H1 (cell line): ENCODE measurements around the gene ARHGAP24. TPM values are rescaled to one million over a fixed set of nuclear protein-coding genes. Genes with fewer than 3 reads are reported as not detected.

Experiments used
- CTCF ChIA-PET: fragments of 300-600 bp; sonication (Branson Sonifier 250); formaldehyde crosslinking; loops from one replicate; lab custom pipeline; 2021; ENCODE audit not compliant: partially characterized antibody; lab: Charles Lee
- POLR2A ChIA-PET: fragments of 300-600 bp; sonication (Branson Sonifier 250); formaldehyde crosslinking; loops from one replicate; lab custom pipeline; 2021; ENCODE audit warnings: inconsistent platforms; ENCODE audit not compliant: partially characterized antibody; lab: Charles Lee
- DNase-seq, 2 experiments: peaks; one replicate each; pipeline versions ENCODE4 v3.0.0 to v3.0.0-alpha.2; 2010 to 2022; ENCODE audit warnings: low spot score in 2 of 2, low read depth in 1 of 2, mixed read lengths in 1 of 2
- FAIRE-seq: peaks from 2 replicates; lab custom pipeline; 2011; peaks lifted over from hg19 to GRCh38; lab: Jason Lieb, UNC
- H2AFZ ChIP-seq: 2 replicates; pipeline ENCODE4 v1.8.1; 2012; ENCODE audit warnings: low read length, inconsistent platforms
- H2AK5ac ChIP-seq: 2 replicates; pipeline ENCODE4 v1.6.1; 2013; ENCODE audit warnings: low read depth, low read length
- H2BK120ac ChIP-seq: replicated peaks from 2 replicates; pipeline ENCODE3; 2013; ENCODE audit warnings: low read depth, low read length, inconsistent platforms
- H2BK12ac ChIP-seq: 2 replicates; pipeline ENCODE4 v1.6.1; 2013; ENCODE audit warnings: low read depth, low read length
- H2BK15ac ChIP-seq: 2 replicates; pipeline ENCODE4 v1.6.1; 2013; ENCODE audit warnings: low read length
- H2BK20ac ChIP-seq: 2 replicates; pipeline ENCODE4 v1.6.1; 2013; ENCODE audit warnings: low read length
- H2BK5ac ChIP-seq: 2 replicates; pipeline ENCODE4 v1.6.1; 2013; ENCODE audit warnings: low read depth, low read length
- H3K14ac ChIP-seq: 2 replicates; pipeline ENCODE4 v1.6.1; 2013; ENCODE audit warnings: inconsistent platforms; ENCODE audit not compliant: insufficient read length
- H3K18ac ChIP-seq: 2 replicates; pipeline ENCODE4 v1.6.1; 2013; ENCODE audit warnings: low read length; ENCODE audit errors: extremely low read depth
- H3K23ac ChIP-seq: 2 replicates; pipeline ENCODE4 v1.6.1; 2013; ENCODE audit warnings: inconsistent platforms; ENCODE audit not compliant: insufficient read length
- H3K23me2 ChIP-seq: 2 replicates; pipeline ENCODE4 v1.6.1; 2013; ENCODE audit warnings: low read depth, low read length
- H3K27ac ChIP-seq: 2 replicates; pipeline ENCODE4 v1.6.1; 2011; ENCODE audit warnings: low read depth, low read length, inconsistent platforms
- H3K27me3 ChIP-seq, 4 experiments: replicated peaks in 1 of 4; 1 replicate in 1 of 4; 2 replicates in 3 of 4; pipeline versions ENCODE4 v1.6.1 to v1.8.1; 2011 to 2013; ENCODE audit warnings: low read length in 3 of 4, mild to moderate bottlenecking in 3 of 4, inconsistent platforms in 2 of 4, mixed read lengths in 2 of 4, moderate library complexity in 1 of 4; ENCODE audit not compliant: control insufficient read depth in 3 of 4, insufficient read depth in 3 of 4; ENCODE audit errors: extremely low read depth in 1 of 4
- H3K36me3 ChIP-seq, 4 experiments: 2 replicates each; pipeline versions ENCODE4 v1.6.1 to v1.8.1; 2011 to 2013; ENCODE audit warnings: mild to moderate bottlenecking in 4 of 4, low read length in 3 of 4, moderate library complexity in 2 of 4, control low read depth in 1 of 4, inconsistent platforms in 1 of 4; ENCODE audit not compliant: insufficient read depth in 4 of 4, control insufficient read depth in 2 of 4
- H3K4ac ChIP-seq: replicated peaks from 2 replicates; pipeline ENCODE3; 2013; ENCODE audit warnings: low read length, low read depth, mixed read lengths, inconsistent platforms; ENCODE audit not compliant: insufficient read length
- H3K4me1 ChIP-seq, 4 experiments: replicated peaks in 1 of 4; 1 replicate in 1 of 4; 2 replicates in 3 of 4; pipeline versions ENCODE4 v1.6.1 to v1.8.1; 2011 to 2013; ENCODE audit warnings: low read length in 3 of 4, inconsistent platforms in 2 of 4, mixed read lengths in 1 of 4; ENCODE audit not compliant: insufficient read depth in 4 of 4, control insufficient read depth in 3 of 4
- H3K4me2 ChIP-seq, 2 experiments: 2 replicates each; pipeline versions ENCODE4 v1.6.1 to v1.8.1; 2011 to 2013; ENCODE audit warnings: low read depth in 2 of 2, low read length in 2 of 2, control low read depth in 1 of 2, inconsistent platforms in 1 of 2, mild to moderate bottlenecking in 1 of 2; ENCODE audit not compliant: insufficient read depth in 1 of 2
- H3K4me3 ChIP-seq, 4 experiments: fragments of 200-600, 300-600 bp in 1 of 4; sonication (generic), shearing (Covaris generic), sonication (Bioruptor Twin) in 1 of 4; 2 replicates each; pipeline versions ENCODE4 v1.5.1 to v1.8.1; 2011 to 2016; ENCODE audit warnings: low read length in 4 of 4, low read depth in 3 of 4, control low read depth in 2 of 4, inconsistent platforms in 2 of 4, mild to moderate bottlenecking in 2 of 4, mixed read lengths in 1 of 4, moderate library complexity in 1 of 4; ENCODE audit not compliant: insufficient read depth in 2 of 4; ENCODE audit errors: extremely low read depth in 1 of 4
- H3K56ac ChIP-seq: replicated peaks from 2 replicates; pipeline ENCODE3; 2013; ENCODE audit warnings: low read depth, mild to moderate bottlenecking, mixed read lengths, low read length, inconsistent platforms; ENCODE audit not compliant: insufficient read length
- H3K79me1 ChIP-seq: 2 replicates; pipeline ENCODE4 v1.6.1; 2013; ENCODE audit warnings: low read depth, low read length, control low read depth
- H3K79me2 ChIP-seq, 2 experiments: 2 replicates each; pipeline versions ENCODE4 v1.6.1 to v1.8.1; 2012 to 2013; ENCODE audit warnings: low read length in 2 of 2, mild to moderate bottlenecking in 2 of 2, inconsistent platforms in 1 of 2; ENCODE audit not compliant: insufficient read depth in 2 of 2, control insufficient read depth in 1 of 2
- H3K9ac ChIP-seq, 4 experiments: replicated peaks in 1 of 4; 1 replicate in 1 of 4; 2 replicates in 3 of 4; pipeline versions ENCODE4 v1.6.1 to v1.8.1; 2011 to 2013; ENCODE audit warnings: low read depth in 3 of 4, low read length in 3 of 4, control low read depth in 2 of 4, mild to moderate bottlenecking in 2 of 4, moderate library complexity in 2 of 4, inconsistent platforms in 1 of 4; ENCODE audit errors: extremely low read depth in 1 of 4
- H3K9me3 ChIP-seq, 2 experiments: 2 replicates each; pipeline versions ENCODE4 v1.6.1 to v1.8.1; 2012 to 2013; ENCODE audit warnings: mild to moderate bottlenecking in 2 of 2, moderate library complexity in 2 of 2, control low read depth in 1 of 2, inconsistent platforms in 1 of 2, low read depth in 1 of 2, low read length in 1 of 2, mixed read lengths in 1 of 2; ENCODE audit not compliant: insufficient read depth in 2 of 2
- H4K20me1 ChIP-seq, 2 experiments: replicated peaks in 1 of 2; 2 replicates each; pipeline versions ENCODE3 to v1.8.1; 2011 to 2013; ENCODE audit warnings: inconsistent platforms in 2 of 2, low read length in 2 of 2, mild to moderate bottlenecking in 1 of 2; ENCODE audit not compliant: insufficient read depth in 2 of 2, control insufficient read depth in 1 of 2
- H4K5ac ChIP-seq: 2 replicates; pipeline ENCODE4 v1.6.1; 2013; ENCODE audit warnings: low read length, low read depth, mixed read lengths, inconsistent platforms; ENCODE audit not compliant: insufficient read length
- H4K8ac ChIP-seq: 2 replicates; pipeline ENCODE4 v1.8.0; 2013; ENCODE audit warnings: mild to moderate bottlenecking, moderate library complexity, low read length, inconsistent platforms; ENCODE audit not compliant: insufficient read depth; ENCODE audit errors: extremely low read depth
- H4K91ac ChIP-seq: replicated peaks from 2 replicates; pipeline ENCODE3; 2013; ENCODE audit warnings: low read length, mixed read lengths, inconsistent platforms; ENCODE audit not compliant: insufficient read length
- ATF3 ChIP-seq: IDR thresholded peaks from 2 replicates; pipeline ENCODE4 v1.6.1; 2011; ENCODE audit warnings: low read depth, mild to moderate bottlenecking, low read length; ENCODE audit not compliant: insufficient read depth
- CBX5 ChIP-seq: fragments of 300-800, 300-1000 bp; sonication (generic); IDR thresholded peaks from 2 replicates; pipeline ENCODE4 v1.7.1; 2016; ENCODE audit warnings: antibody characterized with exemption, low read length, low read depth
- CHD1 ChIP-seq: IDR thresholded peaks from 2 replicates; pipeline ENCODE4 v1.6.1; 2012; ENCODE audit warnings: low read depth, low read length, improper control_type of control experiment
- MAFK ChIP-seq: IDR thresholded peaks from 2 replicates; pipeline ENCODE4 v1.6.1; 2012; ENCODE audit warnings: low read depth, mild to moderate bottlenecking, improper control_type of control experiment, low read length
- POLR2A ChIP-seq, 2 experiments: IDR thresholded peaks; 1 replicate in 1 of 2; 2 replicates in 1 of 2; pipeline ENCODE4 v1.6.1; 2011; ENCODE audit warnings: low read depth in 2 of 2, low read length in 2 of 2, mild to moderate bottlenecking in 2 of 2; ENCODE audit errors: control extremely low read depth in 1 of 2
- RFX5 ChIP-seq: IDR thresholded peaks from 2 replicates; pipeline ENCODE4 v1.6.1; 2011; ENCODE audit warnings: low read depth, low read length, improper control_type of control experiment, borderline replicate concordance
- SAP30 ChIP-seq: fragments of 300-600 bp; sonication (generic); IDR thresholded peaks from 2 replicates; pipeline ENCODE4 v1.7.1; 2012; ENCODE audit warnings: low read length, moderate library complexity, mild to moderate bottlenecking, inconsistent platforms; ENCODE audit not compliant: insufficient read depth, insufficient replicate concordance
- SUZ12 ChIP-seq: fragments of 200-600 bp; sonication (generic); IDR thresholded peaks from 2 replicates; pipeline ENCODE4 v1.6.1; 2012; ENCODE audit warnings: mild to moderate bottlenecking, inconsistent platforms, low read length, moderate library complexity, mixed read lengths
- polyA plus RNA-seq, 7 experiments: library from polyadenylated mRNA; depleted of rRNA in 3 of 7; stranded (reverse) in 5 of 7; unstranded in 2 of 7; fragments of >200 nt in 5 of 7; fragments of 200-250 nt in 2 of 7; gene quantifications; 1 replicate in 5 of 7; 2 replicates in 1 of 7; 4 replicates in 1 of 7; pipeline versions ENCODE4 v1.2.1 to v1.2.3, GENCODE V29; 2011 to 2013; ENCODE audit warnings: missing spikeins in 2 of 7, mixed read lengths in 2 of 7
- total RNA-seq: library from RNA; stranded (reverse); fragmentation: NEBNext Ultra II Directional; extraction: Animal tissue kit (Norgen Biotek cat#: 25700); gene quantifications from 2 replicates; pipeline ENCODE4 v1.2.1, GENCODE V29; 2021

Gene ARHGAP24
- total and polyA plus RNA-seq, 2 of the 8 experiments (the other 6 are each of a cell fraction or from before 2014, with no cell fraction given), result 0.08 to 0.50 TPM

DNA sequence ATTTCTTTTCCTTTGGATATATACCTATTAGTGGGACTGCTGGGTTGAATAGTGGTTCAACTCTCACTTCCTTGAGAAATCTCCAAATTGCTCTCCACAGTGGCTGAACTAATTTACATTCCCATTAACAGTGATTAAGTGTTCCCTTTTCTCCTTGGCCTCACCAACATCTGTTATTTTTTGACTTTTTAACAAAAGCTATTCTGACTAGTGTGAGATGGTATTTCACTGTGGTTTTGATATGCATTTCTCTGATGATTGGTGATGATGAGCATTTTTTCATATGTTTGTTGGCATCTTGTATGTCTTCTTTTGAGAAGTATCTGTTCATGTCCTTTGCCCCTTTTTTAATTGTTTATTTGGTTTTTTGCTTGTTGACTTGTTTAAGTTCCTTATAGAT lies 471.9 kb downstream of the ARHGAP24 start:
- POLR2A ChIA-PET, result no interaction called here
- no peak overlapping the region for H4K5ac ChIP-seq
- H3K9me3 ChIP-seq, result no peaks in the 10 kb centered on the region
- H3K4ac ChIP-seq, result no peak overlapping the region
- no peaks in the 10 kb centered on the region for H3K27me3 ChIP-seq
- H2AFZ ChIP-seq, result no peak overlapping the region
- no peak overlapping the region for H2BK15ac ChIP-seq
- CTCF ChIA-PET, result interaction anchor here (0.6 kb wide), 1 partner anchor 22 kb away, joined by 4 read pairs; no protein-coding TSS in a partner anchor
- DNase-seq, result no peak
- no peak overlapping the region for H3K23ac ChIP-seq
- H4K91ac ChIP-seq, result no peak overlapping the region
- H3K4me3 ChIP-seq, result no peak overlapping the region
- no peak overlapping the region for H3K27ac ChIP-seq
- TF ChIP-seq CBX5 (no peak), MAFK (no peak), RFX5 (no peak), SUZ12 (no peak), POLR2A (IDR thresholded peaks at IDR 0.05; ENCODE audit: control extremely low read depth in 1 of 2, low read depth in 2 of 2, low read length in 2 of 2) (no peak), ATF3 (no peak), SAP30 (no peak), CHD1 (no peak)
- H3K79me1 ChIP-seq, result no peaks in the 10 kb centered on the region
- no peak for FAIRE-seq
- no peak overlapping the region for H2BK12ac ChIP-seq
- no peak overlapping the region for H2AK5ac ChIP-seq
- no peak overlapping the region for H3K18ac ChIP-seq
- no peak overlapping the region for H4K8ac ChIP-seq
- no peaks in the 10 kb centered on the region for H3K23me2 ChIP-seq
- no peak overlapping the region for H3K56ac ChIP-seq
- H3K9ac ChIP-seq, result no peak overlapping the region
- H3K14ac ChIP-seq, result no peak overlapping the region
- no peaks in the 10 kb centered on the region for H3K4me1 ChIP-seq
- no peaks in the 10 kb centered on the region; a peak in 1 of 8 replicates for H3K36me3 ChIP-seq
- no peak overlapping the region for H2BK120ac ChIP-seq
- no peaks in the 10 kb centered on the region for H4K20me1 ChIP-seq
- no peak overlapping the region for H2BK5ac ChIP-seq
- H3K4me2 ChIP-seq, result no peak overlapping the region
- no peak overlapping the region for H2BK20ac ChIP-seq
- no peaks in the 10 kb centered on the region for H3K79me2 ChIP-seq
